GM12878 (cell line): ENCODE measurements around the gene GPR152. TPM values are rescaled to one million over a fixed set of nuclear protein-coding genes. Genes with fewer than 3 reads are reported as not detected.

ENCODE experiments used
- ATAC-seq: fragments of 200-7000 bp; cut with Tn5 transposase; 3 replicates; pipeline ENCODE4 v1.9.1; 2020; ENCODE audit warnings: mild to moderate bottlenecking, moderate library complexity
- BruUV-seq: library from RNA; stranded (reverse); fragments of 400-500 nt; replicated peaks from 2 replicates; lab custom pipeline; 2021; lab: Mats Ljungman, UMichigan
- CTCF ChIA-PET: fragments of 300-600 bp; sonication (Branson Sonifier 250); formaldehyde crosslinking; extraction: SDS; loops from one replicate; lab custom pipeline; 2021; ENCODE audit warnings: inconsistent platforms; lab: Yijun Ruan, JAX
- POLR2A ChIA-PET: fragments of 350-600 bp; formaldehyde crosslinking; extraction: SDS; loops from one replicate; lab custom pipeline; 2021; ENCODE audit warnings: inconsistent platforms; lab: Charles Lee
- RAD21 ChIA-PET: fragments of 300-600 bp; sonication (Branson Sonifier 250); formaldehyde crosslinking; loops from one replicate; lab custom pipeline; 2023; ENCODE audit warnings: antibody characterized with exemption; ENCODE audit not compliant: unreplicated experiment; lab: Charles Lee
- SMC1A ChIA-PET: fragments of 300-600 bp; sonication (Branson Sonifier 250); formaldehyde crosslinking; loops from one replicate; lab custom pipeline; 2023; ENCODE audit not compliant: unreplicated experiment, uncharacterized antibody; lab: Charles Lee
- DNase-seq: peaks from one replicate; pipeline ENCODE4 v3.0.0-alpha.2; 2011; ENCODE audit warnings: low read depth, low spot score
- FAIRE-seq: peaks from 3 replicates; lab custom pipeline; 2011; peaks lifted over from hg19 to GRCh38; lab: Jason Lieb, UNC
- H2AFZ ChIP-seq: 2 replicates; pipeline ENCODE4 v1.6.0; 2011; ENCODE audit warnings: low read depth, low read length, control low read depth; ENCODE audit not compliant: control insufficient read depth
- H3K27ac ChIP-seq: 2 replicates; pipeline ENCODE4 v1.5.1; 2011; ENCODE audit warnings: control low read depth; ENCODE audit not compliant: control insufficient read depth, insufficient read depth
- H3K27me3 ChIP-seq, 2 experiments: replicated peaks in 1 of 2; 2 replicates each; pipeline versions ENCODE4 v1.6.0 to v1.6.1; 2011; ENCODE audit warnings: low read length in 1 of 2; ENCODE audit not compliant: control insufficient read depth in 2 of 2, insufficient read depth in 2 of 2
- H3K36me3 ChIP-seq, 2 experiments: 2 replicates each; pipeline ENCODE4 v1.5.1; 2011; ENCODE audit warnings: low read length in 1 of 2; ENCODE audit not compliant: control insufficient read depth in 2 of 2, insufficient read depth in 2 of 2
- H3K4me1 ChIP-seq: 2 replicates; pipeline ENCODE4 v1.6.1; 2011; ENCODE audit warnings: mild to moderate bottlenecking, low read length, moderate library complexity, mixed read lengths; ENCODE audit not compliant: control insufficient read depth, insufficient read depth
- H3K4me2 ChIP-seq: 2 replicates; pipeline ENCODE4 v1.6.0; 2011; ENCODE audit warnings: control low read depth; ENCODE audit not compliant: control insufficient read depth, insufficient read depth
- H3K4me3 ChIP-seq: fragments of 200-600 bp; sonication (generic); 2 replicates; pipeline ENCODE4 v1.5.1; 2016
- H3K79me2 ChIP-seq: 2 replicates; pipeline ENCODE4 v1.6.0; 2011; ENCODE audit warnings: low read length; ENCODE audit not compliant: control insufficient read depth, insufficient read depth
- H3K9ac ChIP-seq: 2 replicates; pipeline ENCODE4 v1.8.0; 2011; ENCODE audit warnings: low read length, control low read depth, mixed read lengths; ENCODE audit not compliant: control insufficient read depth, insufficient read depth
- H3K9me3 ChIP-seq: replicated peaks from 3 replicates; pipeline ENCODE4 v1.5.1; 2011; ENCODE audit warnings: mild to moderate bottlenecking, low read length; ENCODE audit not compliant: control insufficient read depth, insufficient read depth
- H4K20me1 ChIP-seq: 2 replicates; pipeline ENCODE4 v1.6.0; 2011; ENCODE audit not compliant: control insufficient read depth, insufficient read depth
- BHLHE40 ChIP-seq, 2 experiments: fragments of 450-650 bp in 1 of 2; IDR thresholded peaks; 2 replicates each; pipeline ENCODE4 v1.6.1; 2011 to 2017; ENCODE audit warnings: low read depth in 2 of 2, borderline replicate concordance in 1 of 2, improper control_type of control experiment in 1 of 2, low read length in 1 of 2, mild to moderate bottlenecking in 1 of 2
- BMI1 ChIP-seq: fragments of 450-650 bp; IDR thresholded peaks from 2 replicates; pipeline ENCODE4 v1.6.1; 2016; ENCODE audit warnings: mild to moderate bottlenecking, moderate library complexity, borderline replicate concordance
- CHD4 ChIP-seq: fragments of 200-600 bp; sonication (generic); IDR thresholded peaks from 2 replicates; pipeline ENCODE4 v1.6.1; 2016; ENCODE audit warnings: mild to moderate bottlenecking
- GABPA ChIP-seq: IDR thresholded peaks from 2 replicates; pipeline ENCODE4 v1.6.1; 2014; ENCODE audit warnings: antibody characterized with exemption, low read depth, mild to moderate bottlenecking, inconsistent platforms
- GATAD2B ChIP-seq: fragments of 450-650 bp; conservative IDR thresholded peaks from 2 replicates; pipeline ENCODE4 v1.6.1; 2017; ENCODE audit warnings: low read depth, mild to moderate bottlenecking, moderate library complexity
- HDGF ChIP-seq: fragments of 450-650 bp; IDR thresholded peaks from 2 replicates; pipeline ENCODE4 v1.6.1; 2016; ENCODE audit warnings: antibody characterized with exemption
- IKZF1 ChIP-seq: fragments of 450-650 bp; conservative IDR thresholded peaks from 2 replicates; pipeline ENCODE4 v1.6.1; 2017; ENCODE audit warnings: antibody characterized with exemption, mild to moderate bottlenecking
- KLF5 ChIP-seq: fragments of 450-650 bp; IDR thresholded peaks from 2 replicates; pipeline ENCODE4 v1.6.1; 2014; ENCODE audit warnings: mild to moderate bottlenecking; ENCODE audit not compliant: partially characterized antibody
- MXI1 ChIP-seq: fragments of 150-350 bp; IDR thresholded peaks from 2 replicates; pipeline ENCODE4 v1.6.1; 2011; ENCODE audit warnings: low read depth, mild to moderate bottlenecking, inconsistent platforms, low read length, improper control_type of control experiment
- NFXL1 ChIP-seq: fragments of 450-650 bp; IDR thresholded peaks from 2 replicates; pipeline ENCODE4 v1.6.1; 2017; ENCODE audit warnings: antibody characterized with exemption, mild to moderate bottlenecking, borderline replicate concordance
- NR2F1 ChIP-seq: fragments of 450-650 bp; conservative IDR thresholded peaks from 2 replicates; pipeline ENCODE4 v1.6.1; 2017; ENCODE audit warnings: mild to moderate bottlenecking
- POLR2A ChIP-seq: IDR thresholded peaks from 2 replicates; pipeline ENCODE4 v1.6.1; 2011; ENCODE audit warnings: low read depth, mild to moderate bottlenecking, low read length
- POLR2AphosphoS5 ChIP-seq: IDR thresholded peaks from 2 replicates; pipeline ENCODE4 v1.6.1; 2011; ENCODE audit warnings: mild to moderate bottlenecking, low read length, inconsistent platforms
- SIN3A ChIP-seq: IDR thresholded peaks from 2 replicates; pipeline ENCODE4 v1.6.1; 2012; ENCODE audit warnings: low read depth, low read length, improper control_type of control experiment
- SIX5 ChIP-seq: IDR thresholded peaks from 2 replicates; pipeline ENCODE4 v1.6.1; 2011; ENCODE audit warnings: mild to moderate bottlenecking, low read depth, low read length, moderate library complexity; ENCODE audit not compliant: severe bottlenecking
- SMAD1 ChIP-seq: fragments of 450-650 bp; IDR thresholded peaks from 2 replicates; pipeline ENCODE4 v1.6.1; 2018; ENCODE audit warnings: mild to moderate bottlenecking, low read depth; ENCODE audit not compliant: partially characterized antibody
- SMAD5 ChIP-seq: IDR thresholded peaks from 2 replicates; pipeline ENCODE4 v1.6.1; 2016; ENCODE audit warnings: antibody characterized with exemption, low read depth
- SMARCA5 ChIP-seq: fragments of 450-650 bp; IDR thresholded peaks from 2 replicates; pipeline ENCODE4 v1.6.1; 2017; ENCODE audit warnings: mild to moderate bottlenecking
- TCF7 ChIP-seq: IDR thresholded peaks from 2 replicates; pipeline ENCODE4 v1.6.1; 2014; ENCODE audit warnings: antibody characterized with exemption, borderline replicate concordance
- WGBS: methylation state at CpG from one replicate; pipeline ENCODE4 v1.1.6; 2016; ENCODE audit warnings: low lambda C conversion rate; ENCODE audit not compliant: insufficient replicate concordance, insufficient coverage; ENCODE audit errors: missing lambda C conversion rate; 5-methylcytosine and 5-hydroxymethylcytosine counted together
- in situ Hi-C: fragments of 300-500 bp; cut with MboI; formaldehyde crosslinking; loops from 9 replicates; pipeline ENCODE4 v1.14.3; 2018; ENCODE audit warnings: mixed read lengths
- intact Hi-C: fragments of 100-400 bp; cut with micrococcal nuclease; formaldehyde crosslinking; loops from one replicate; pipeline ENCODE4 v1.14.2; 2022; ENCODE audit not compliant: unreplicated experiment
- polyA plus RNA-seq, 11 experiments: library from polyadenylated mRNA; depleted of rRNA in 4 of 11; unstranded in 6 of 11; stranded (reverse) in 5 of 11; fragments of >200 nt; fragmentation: Nextera tagmentation in 4 of 11; fragmentation: Illumina TruSeq in 1 of 11; extraction: Ambion mirVana in 4 of 11; extraction: Trizol in 1 of 11; gene quantifications; 1 replicate in 1 of 11; 2 replicates in 10 of 11; pipeline versions ENCODE4 v1.2.1 to v1.2.3, GENCODE V29; 2011 to 2016; ENCODE audit warnings: inconsistent platforms in 2 of 11, missing spikeins in 2 of 11, low read depth in 1 of 11
- total RNA-seq, 4 experiments: library from RNA; depleted of rRNA in 3 of 4; stranded (reverse); fragments of >200 nt in 3 of 4; fragmentation: Illumina TruSeq in 1 of 4; extraction: Trizol in 1 of 4; gene quantifications; 2 replicates each; pipeline versions ENCODE4 v1.2.1 to v1.2.3, GENCODE V29; 2013 to 2021
- TF ChIP-seq, protein P1 (sequence below): IDR thresholded peaks from 2 replicates; pipeline ENCODE4 v1.6.1; 2011; ENCODE audit warnings: borderline replicate concordance, low read depth, mild to moderate bottlenecking, moderate library complexity, low read length; ENCODE audit not compliant: insufficient read depth, poor library complexity, severe bottlenecking
- TF ChIP-seq, protein P2 (sequence below): fragments of 450-650 bp; conservative IDR thresholded peaks from 2 replicates; pipeline ENCODE4 v1.6.1; 2017; ENCODE audit warnings: mild to moderate bottlenecking, moderate library complexity

GPR152 gene
- total and polyA plus RNA-seq, 10 of the 15 experiments (the other 5 are each of a cell fraction or from before 2014, with no cell fraction given): not detected

DNA sequence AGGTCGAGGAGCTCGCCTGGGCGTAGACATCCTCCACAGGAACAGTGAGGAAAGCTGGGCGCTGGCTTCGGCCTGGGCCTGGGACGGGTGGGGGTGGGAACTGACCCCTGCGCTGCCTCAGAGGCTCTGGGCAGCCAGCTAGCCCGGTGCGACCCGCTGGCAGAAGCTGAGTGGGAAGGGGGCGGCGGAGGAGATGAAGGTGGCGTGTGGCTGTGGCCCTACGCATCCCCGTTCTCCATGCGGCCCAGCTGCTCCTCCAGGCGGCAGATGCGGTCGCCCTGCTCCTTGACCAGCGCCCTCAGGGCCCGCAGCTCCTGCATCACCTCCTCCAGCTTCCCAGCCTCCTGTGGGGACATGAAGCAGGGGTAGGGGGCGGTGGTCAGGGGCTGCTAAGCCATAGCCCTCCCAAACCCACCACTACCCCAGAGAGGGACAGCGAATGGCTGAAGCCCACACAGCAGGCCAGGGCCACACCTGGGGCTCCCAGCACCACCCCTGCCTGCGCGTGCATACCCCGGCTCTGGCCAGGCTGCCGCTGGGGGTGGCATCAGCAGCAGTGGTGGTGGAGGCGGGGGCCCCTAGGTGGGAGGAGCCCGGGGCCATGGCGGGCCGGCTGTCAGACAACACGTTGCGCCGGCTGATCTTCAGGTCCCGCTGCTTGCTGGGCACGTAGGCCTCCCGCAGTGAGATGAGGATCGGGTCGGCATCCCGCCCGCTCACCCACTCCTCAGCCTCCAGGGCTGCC, 14.2 kb downstream of the GPR152 start:
- intact Hi-C loops: loop anchor here (5.0 kb wide), 1 partner anchor 36 kb away; the partner anchor contains the start of genes PPP1CA and TBC1D10C
- Histone ChIP-seq H2AFZ (no peak overlapping the region), H4K20me1 (no peaks in the 10 kb centered on the region), H3K4me3 (peak overlapping the region; percentile 90), H3K79me2 (peaks cover 57% of the 10 kb centered on the region), H3K9me3 (no peaks in the 10 kb centered on the region), H3K36me3 (peaks cover 6 to 19% of the 10 kb centered on the region in 2 experiments; a peak in 3 of 4 replicates), H3K4me2 (peak overlapping the region; percentile 86), H3K4me1 (peaks cover 36% of the 10 kb centered on the region), H3K27me3 (no peaks in the 10 kb centered on the region), H3K9ac (peak overlapping the region; percentile 99), H3K27ac (peak overlapping the region; percentile 99)
- in situ Hi-C loops: no loop called here
- RAD21 ChIA-PET: interaction anchor here (0.6 to 7.2 kb wide), 22 partner anchors 10 to 192 kb away, joined by 3 to 112 read pairs (median 6); partner anchors contain the start of genes AIP, CLCF1, NUDT8 and PITPNM1
- no TSS peak for BruUV-seq
- ATAC-seq: peak; percentile 51
- FAIRE-seq: peak; percentile 27
- POLR2A ChIA-PET: interaction anchor here (0.6 to 4.7 kb wide), 18 partner anchors 10 to 191 kb away, joined by 3 to 95 read pairs (median 6); partner anchors contain the start of genes AIP, CDK2AP2, GRK2 and NUDT8
- under 1% methylated on average over 40 of the region's 41 CpGs for WGBS
- DNase-seq: no peak
- CTCF ChIA-PET: interaction anchor here (0.7 to 4.3 kb wide), 18 partner anchors 10 to 141 kb away, joined by 3 to 53 read pairs (median 4); partner anchors contain the start of genes CDK2AP2, PPP1CA, RPS6KB2 and TBC1D10C
- SMC1A ChIA-PET: interaction anchor here (0.7 to 4.2 kb wide), 13 partner anchors 9 to 198 kb away, joined by 3 to 46 read pairs (median 8); partner anchors contain the start of genes AIP, PITPNM1, PPP1CA and RAD9A
- peak; percentile 61; the same call in 1 of the 2 replicates for TF ChIP-seq GATAD2B
- TF ChIP-seq, protein P1, sequence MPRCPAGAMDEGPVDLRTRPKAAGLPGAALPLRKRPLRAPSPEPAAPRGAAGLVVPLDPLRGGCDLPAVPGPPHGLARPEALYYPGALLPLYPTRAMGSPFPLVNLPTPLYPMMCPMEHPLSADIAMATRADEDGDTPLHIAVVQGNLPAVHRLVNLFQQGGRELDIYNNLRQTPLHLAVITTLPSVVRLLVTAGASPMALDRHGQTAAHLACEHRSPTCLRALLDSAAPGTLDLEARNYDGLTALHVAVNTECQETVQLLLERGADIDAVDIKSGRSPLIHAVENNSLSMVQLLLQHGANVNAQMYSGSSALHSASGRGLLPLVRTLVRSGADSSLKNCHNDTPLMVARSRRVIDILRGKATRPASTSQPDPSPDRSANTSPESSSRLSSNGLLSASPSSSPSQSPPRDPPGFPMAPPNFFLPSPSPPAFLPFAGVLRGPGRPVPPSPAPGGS: peak; percentile 66
- TF ChIP-seq SIN3A: no peak; the same call in 1 of the 2 replicates
- peak; percentile 89; the same call in 1 of the 2 replicates for TF ChIP-seq SMARCA5
- no peak for TF ChIP-seq KLF5
- TF ChIP-seq CHD4: no peak
- no peak for TF ChIP-seq SMAD1
- peak; percentile 53; the same call in 1 of the 2 replicates for TF ChIP-seq SMAD5
- peak; percentile 47; the same call in 1 of the 2 replicates for TF ChIP-seq IKZF1
- no peak for TF ChIP-seq TCF7
- TF ChIP-seq POLR2A: peak; percentile 81
- TF ChIP-seq POLR2AphosphoS5: peak; percentile 43; the same call in 1 of the 2 replicates
- TF ChIP-seq BMI1: no peak
- TF ChIP-seq SIX5: no peak
- TF ChIP-seq BHLHE40 (IDR thresholded peaks at IDR 0.05; ENCODE audit: borderline replicate concordance in 1 of 2, low read depth in 2 of 2, low read length in 1 of 2): peak; percentile 42 to 83; a peak in 3 of 4 replicates
- TF ChIP-seq, protein P2, sequence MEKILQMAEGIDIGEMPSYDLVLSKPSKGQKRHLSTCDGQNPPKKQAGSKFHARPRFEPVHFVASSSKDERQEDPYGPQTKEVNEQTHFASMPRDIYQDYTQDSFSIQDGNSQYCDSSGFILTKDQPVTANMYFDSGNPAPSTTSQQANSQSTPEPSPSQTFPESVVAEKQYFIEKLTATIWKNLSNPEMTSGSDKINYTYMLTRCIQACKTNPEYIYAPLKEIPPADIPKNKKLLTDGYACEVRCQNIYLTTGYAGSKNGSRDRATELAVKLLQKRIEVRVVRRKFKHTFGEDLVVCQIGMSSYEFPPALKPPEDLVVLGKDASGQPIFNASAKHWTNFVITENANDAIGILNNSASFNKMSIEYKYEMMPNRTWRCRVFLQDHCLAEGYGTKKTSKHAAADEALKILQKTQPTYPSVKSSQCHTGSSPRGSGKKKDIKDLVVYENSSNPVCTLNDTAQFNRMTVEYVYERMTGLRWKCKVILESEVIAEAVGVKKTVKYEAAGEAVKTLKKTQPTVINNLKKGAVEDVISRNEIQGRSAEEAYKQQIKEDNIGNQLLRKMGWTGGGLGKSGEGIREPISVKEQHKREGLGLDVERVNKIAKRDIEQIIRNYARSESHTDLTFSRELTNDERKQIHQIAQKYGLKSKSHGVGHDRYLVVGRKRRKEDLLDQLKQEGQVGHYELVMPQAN: peak; percentile 52; the same call in 1 of the 2 replicates
- TF ChIP-seq HDGF: peak; percentile 70; the same call in 1 of the 2 replicates
- TF ChIP-seq GABPA: no peak
- peak; percentile 75; the same call in 1 of the 2 replicates for TF ChIP-seq NFXL1
- peak; percentile 21; the same call in 1 of the 2 replicates for TF ChIP-seq NR2F1
- peak; percentile 75; the same call in 1 of the 2 replicates for TF ChIP-seq MXI1
